Parathyroid adenoma (tissue), 2 donors: Measurements from ENCODE around the gene SOX9.

Experiments
- H2AFZ ChIP-seq: fragments of 300-600 bp; sonication (generic); one replicate; pipeline ENCODE4 v1.7.0; 2017; ENCODE audit warnings: antibody characterized with exemption, mild to moderate bottlenecking
- H3K27ac ChIP-seq: fragments of 300-600 bp; sonication (generic); one replicate; pipeline ENCODE4 v1.7.0; 2017
- H3K27me3 ChIP-seq: fragments of 300-600 bp; sonication (generic); one replicate; pipeline ENCODE4 v1.7.0; 2017; ENCODE audit warnings: low read length; ENCODE audit not compliant: control insufficient read depth, insufficient read depth
- H3K36me3 ChIP-seq: fragments of 300-600 bp; sonication (generic); one replicate; pipeline ENCODE4 v1.7.0; 2017; ENCODE audit warnings: low read length; ENCODE audit not compliant: control insufficient read depth, insufficient read depth
- H3K4me1 ChIP-seq: fragments of 300-600 bp; sonication (generic); one replicate; pipeline ENCODE4 v1.7.0; 2017; ENCODE audit warnings: control low read depth
- H3K4me2 ChIP-seq: fragments of 300-600 bp; sonication (generic); one replicate; pipeline ENCODE4 v1.7.0; 2017; ENCODE audit warnings: low read length
- H3K4me3 ChIP-seq: fragments of 300-600 bp; sonication (generic); one replicate; pipeline ENCODE4 v1.7.0; 2017; ENCODE audit warnings: low read depth, low read length
- H3K79me2 ChIP-seq: fragments of 300-600 bp; sonication (generic); one replicate; pipeline ENCODE4 v1.7.0; 2017; ENCODE audit warnings: control low read depth
- H3K9ac ChIP-seq: fragments of 300-600 bp; sonication (generic); one replicate; pipeline ENCODE4 v1.7.0; 2017; ENCODE audit warnings: mild to moderate bottlenecking
- H3K9me3 ChIP-seq: fragments of 300-600 bp; sonication (generic); one replicate; pipeline ENCODE4 v1.7.0; 2017; ENCODE audit warnings: low read length; ENCODE audit not compliant: control insufficient read depth
- CTCF ChIP-seq: fragments of 300-600 bp; sonication (generic); IDR thresholded peaks from one replicate; pipeline ENCODE4 v1.7.0; 2017; ENCODE audit warnings: antibody characterized with exemption, mild to moderate bottlenecking
- donor health status: primary hyperparathyroidism.

The SOX9 gene

GRCh38 chr17:72175263-72175662 lies 54.4 kb downstream of the SOX9 start:
- no peaks in the 10 kb centered on the region for H3K36me3 ChIP-seq
- H3K4me2 ChIP-seq = no peak overlapping the region
- H3K9ac ChIP-seq = no peak overlapping the region
- no peak overlapping the region for H3K4me3 ChIP-seq
- no peak for TF ChIP-seq CTCF
- peaks cover 4% of the 10 kb centered on the region for H3K4me1 ChIP-seq
- no peak overlapping the region for H3K27ac ChIP-seq
- no peaks in the 10 kb centered on the region for H3K79me2 ChIP-seq
- H3K27me3 ChIP-seq = no peaks in the 10 kb centered on the region
- no peak overlapping the region for H2AFZ ChIP-seq
- no peaks in the 10 kb centered on the region for H3K9me3 ChIP-seq
